ENCODE measurements around the gene PRKCQ.

- no peak for TF ChIP-seq CTCF (conservative IDR thresholded peaks at IDR 0.05)
- no peak for TF ChIP-seq EZH2 (IDR thresholded peaks at IDR 0.05; ENCODE audit: low read depth)
These were observed 103.1 kb downstream of the PRKCQ start for GRCh38 chr10:6476989-6477388.
